SK-N-SH (cell line): ENCODE results near the gene PCNX1. TPM values are rescaled to one million over a fixed set of nuclear protein-coding genes. Genes with fewer than 3 reads are reported as not detected.
A peak's percentile ranks its signal among the peaks of the same experiment; 100 is the strongest.

Experiments used
- CTCF ChIA-PET: fragments of 300-600, 350-600 bp; formaldehyde crosslinking; extraction: SDS; loops from one replicate; lab custom pipeline; 2021; lab: Yijun Ruan, JAX
- POLR2A ChIA-PET: fragments of 350-600 bp; sonication (Branson Sonifier 250); formaldehyde crosslinking; extraction: SDS; loops from one replicate; lab custom pipeline; 2020; ENCODE audit warnings: antibody characterized with exemption, inconsistent platforms; lab: Yijun Ruan, JAX
- DNase-seq: peaks from one replicate; pipeline ENCODE4 v3.0.0; 2012
- H2AFZ ChIP-seq: fragments of 200-600 bp; sonication (generic); 2 replicates; pipeline ENCODE4 v1.8.1; 2016; ENCODE audit warnings: antibody characterized with exemption, mild to moderate bottlenecking, low read depth
- H3F3A ChIP-seq: fragments of 200-600 bp; sonication (generic); replicated peaks from 2 replicates; pipeline ENCODE3; 2016; ENCODE audit warnings: antibody characterized with exemption, mild to moderate bottlenecking; ENCODE audit not compliant: insufficient read depth
- H3K27ac ChIP-seq, 2 experiments: fragments of 200-500 bp in 1 of 2; fragments of 200-600 bp in 1 of 2; sonication (Bioruptor generic) in 1 of 2; sonication (generic), shearing (Covaris generic) in 1 of 2; 2 replicates each; pipeline versions ENCODE4 v1.5.1 to v1.6.1; 2014 to 2016; ENCODE audit warnings: low read depth in 2 of 2, inconsistent platforms in 1 of 2, low read length in 1 of 2, mild to moderate bottlenecking in 1 of 2, mixed read lengths in 1 of 2
- H3K27me3 ChIP-seq: fragments of 200-600 bp; sonication (generic), shearing (Covaris generic); 2 replicates; pipeline ENCODE4 v1.6.1; 2016; ENCODE audit warnings: mixed run types; ENCODE audit not compliant: insufficient read depth
- H3K36me3 ChIP-seq, 2 experiments: fragments of 200-500 bp in 1 of 2; fragments of 200-600 bp in 1 of 2; sonication (Bioruptor generic) in 1 of 2; sonication (generic) in 1 of 2; replicated peaks in 1 of 2; 2 replicates each; pipeline versions ENCODE3 to v1.5.1; 2014 to 2016; ENCODE audit warnings: low read length in 1 of 2, mild to moderate bottlenecking in 1 of 2; ENCODE audit not compliant: insufficient read depth in 2 of 2, control insufficient read depth in 1 of 2
- H3K4me1 ChIP-seq, 2 experiments: fragments of 200-500 bp in 1 of 2; fragments of 200-600 bp in 1 of 2; sonication (Bioruptor generic) in 1 of 2; sonication (generic), shearing (Covaris generic) in 1 of 2; 2 replicates each; pipeline versions ENCODE4 v1.5.1 to v1.6.1; 2014 to 2016; ENCODE audit warnings: low read depth in 1 of 2, low read length in 1 of 2, mixed run types in 1 of 2; ENCODE audit not compliant: insufficient read depth in 2 of 2, control insufficient read depth in 1 of 2
- H3K4me2 ChIP-seq: fragments of 200-600 bp; sonication (generic), shearing (Covaris generic); 2 replicates; pipeline ENCODE4 v1.6.1; 2017; ENCODE audit warnings: mixed run types
- H3K4me3 ChIP-seq, 2 experiments: fragments of 200-500 bp in 1 of 2; fragments of 200-600 bp in 1 of 2; sonication (Bioruptor generic) in 1 of 2; sonication (generic), shearing (Covaris generic) in 1 of 2; 2 replicates each; pipeline versions ENCODE4 v1.5.1 to v1.8.1; 2014 to 2016; ENCODE audit warnings: low read depth in 2 of 2, inconsistent platforms in 1 of 2, low read length in 1 of 2, mild to moderate bottlenecking in 1 of 2, mixed read lengths in 1 of 2, moderate library complexity in 1 of 2
- H3K79me2 ChIP-seq: fragments of 200-600 bp; sonication (generic); 2 replicates; pipeline ENCODE4 v1.8.1; 2017; ENCODE audit warnings: mild to moderate bottlenecking; ENCODE audit not compliant: insufficient read depth
- H3K9ac ChIP-seq: fragments of 200-600 bp; sonication (generic); 2 replicates; pipeline ENCODE4 v1.6.1; 2017; ENCODE audit warnings: mixed run types
- H3K9me2 ChIP-seq: fragments of 200-600 bp; sonication (generic); 2 replicates; pipeline ENCODE4 v1.6.1; 2017; ENCODE audit warnings: mixed run types
- H3K9me3 ChIP-seq: fragments of 200-600 bp; sonication (generic); 2 replicates; pipeline ENCODE4 v1.6.1; 2017; ENCODE audit warnings: mixed run types, mild to moderate bottlenecking, moderate library complexity
- H4K20me1 ChIP-seq: fragments of 200-600 bp; sonication (generic); 2 replicates; pipeline ENCODE4 v1.6.1; 2017; ENCODE audit warnings: mild to moderate bottlenecking, mixed run types; ENCODE audit not compliant: insufficient read depth
- CHD2 ChIP-seq: fragments of 150-350 bp; IDR thresholded peaks from 2 replicates; pipeline ENCODE4 v1.6.1; 2018; ENCODE audit warnings: low read length; ENCODE audit not compliant: partially characterized antibody
- ELF1 ChIP-seq: IDR thresholded peaks from 2 replicates; pipeline ENCODE4 v1.4.0; 2012
- EP300 ChIP-seq, 2 experiments: IDR thresholded peaks; 2 replicates each; pipeline versions ENCODE4 v1.4.0 to v1.6.1; 2012; ENCODE audit warnings: borderline replicate concordance in 1 of 2, low read depth in 1 of 2, low read length in 1 of 2
- EZH2phosphoT487 ChIP-seq: fragments of 200-600 bp; sonication (generic); IDR thresholded peaks from 2 replicates; pipeline ENCODE4 v1.6.1; 2017; ENCODE audit warnings: low read depth, mixed run types, mild to moderate bottlenecking, antibody characterized with exemption, moderate library complexity, borderline replicate concordance
- FOSL2 ChIP-seq: IDR thresholded peaks from 2 replicates; pipeline ENCODE4 v1.4.0; 2012; ENCODE audit warnings: low read depth, mild to moderate bottlenecking, moderate library complexity, borderline replicate concordance
- FOXJ3 ChIP-seq: sonication (generic); formaldehyde crosslinking; IDR thresholded peaks from 2 replicates; pipeline ENCODE4 v1.5.1; 2020; ENCODE audit warnings: mild to moderate bottlenecking, missing genetic modification reagents
- FOXM1 ChIP-seq: IDR thresholded peaks from 2 replicates; pipeline ENCODE4 v1.4.0; 2012; ENCODE audit warnings: low read depth, mild to moderate bottlenecking
- MEF2A ChIP-seq: IDR thresholded peaks from 2 replicates; pipeline ENCODE4 v1.4.0; 2012; ENCODE audit warnings: low read depth, borderline replicate concordance
- MXI1 ChIP-seq: IDR thresholded peaks from 2 replicates; pipeline ENCODE4 v1.6.1; 2012; ENCODE audit warnings: mild to moderate bottlenecking, low read depth, low read length, improper control_type of control experiment
- NFIC ChIP-seq: IDR thresholded peaks from 2 replicates; pipeline ENCODE4 v1.4.0; 2012; ENCODE audit warnings: borderline replicate concordance
- RAD21 ChIP-seq: IDR thresholded peaks from 2 replicates; pipeline ENCODE4 v1.6.1; 2012; ENCODE audit warnings: mild to moderate bottlenecking, low read length
- RFX5 ChIP-seq: IDR thresholded peaks from 2 replicates; pipeline ENCODE4 v1.6.1; 2012; ENCODE audit warnings: mild to moderate bottlenecking, improper control_type of control experiment, low read length
- SIN3A ChIP-seq: IDR thresholded peaks from 2 replicates; pipeline ENCODE4 v1.6.1; 2012; ENCODE audit warnings: low read depth, mild to moderate bottlenecking, low read length, moderate library complexity, borderline replicate concordance
- USF2 ChIP-seq: fragments of 150-350 bp; IDR thresholded peaks from 2 replicates; pipeline ENCODE4 v1.6.1; 2017; ENCODE audit warnings: antibody characterized with exemption, low read length, low read depth, borderline replicate concordance
- WGBS: methylation state at CpG from one replicate; pipeline ENCODE4 v1.1.6; 2017; ENCODE audit warnings: low lambda C conversion rate; 5-methylcytosine and 5-hydroxymethylcytosine counted together
- polyA plus RNA-seq, 3 experiments: library from polyadenylated mRNA; depleted of rRNA; stranded (reverse); fragments of >200 nt; gene quantifications; 2 replicates each; pipeline ENCODE4 v1.2.3, GENCODE V29; 2012
- TF ChIP-seq, protein P1 (sequence below): IDR thresholded peaks from 2 replicates; pipeline ENCODE4; 2012
- TF ChIP-seq, protein P2 (sequence below): IDR thresholded peaks from 2 replicates; pipeline ENCODE4 v1.4.0; 2012; ENCODE audit warnings: low read depth, borderline replicate concordance

Gene PCNX1
- polyA plus RNA-seq, 1 of the 3 experiments (the other 2 are of a cell fraction): 9.4 TPM

- DNase-seq: no peak
- H3K9ac ChIP-seq: no peak overlapping the region
- H4K20me1 ChIP-seq: no peaks in the 10 kb centered on the region
- CTCF ChIA-PET: interaction anchor here (1.4 kb wide), 1 partner anchor 12 kb away, joined by 9 read pairs; no protein-coding TSS in a partner anchor
- H3K4me3 ChIP-seq: no peak overlapping the region
- POLR2A ChIA-PET: no interaction called here
- H3K27me3 ChIP-seq: no peaks in the 10 kb centered on the region
- no peak overlapping the region for H3K4me2 ChIP-seq
- TF ChIP-seq MXI1: no peak
- no peak overlapping the region for H2AFZ ChIP-seq
- H3K79me2 ChIP-seq: peaks cover 18% of the 10 kb centered on the region; the same call in 1 of the 2 replicates
- peaks cover 44 to 53% of the 10 kb centered on the region in 2 experiments for H3K36me3 ChIP-seq
- H3F3A ChIP-seq: peaks cover 34% of the 10 kb centered on the region
- H3K27ac ChIP-seq: 0 out of 4 replicates have a peak overlapping the region, but pooled peaks of 1 of the 2 experiments have one; percentile 58
- H3K9me2 ChIP-seq: no peaks in the 10 kb centered on the region
- H3K9me3 ChIP-seq: no peaks in the 10 kb centered on the region; the same call in 1 of the 2 replicates
- peaks cover 0 to 6% of the 10 kb centered on the region in 2 experiments; a peak in 2 of 4 replicates for H3K4me1 ChIP-seq
These were observed 115.7 kb downstream of the PCNX1 start for GRCh38 chr14:71022939-71023338.

DNA sequence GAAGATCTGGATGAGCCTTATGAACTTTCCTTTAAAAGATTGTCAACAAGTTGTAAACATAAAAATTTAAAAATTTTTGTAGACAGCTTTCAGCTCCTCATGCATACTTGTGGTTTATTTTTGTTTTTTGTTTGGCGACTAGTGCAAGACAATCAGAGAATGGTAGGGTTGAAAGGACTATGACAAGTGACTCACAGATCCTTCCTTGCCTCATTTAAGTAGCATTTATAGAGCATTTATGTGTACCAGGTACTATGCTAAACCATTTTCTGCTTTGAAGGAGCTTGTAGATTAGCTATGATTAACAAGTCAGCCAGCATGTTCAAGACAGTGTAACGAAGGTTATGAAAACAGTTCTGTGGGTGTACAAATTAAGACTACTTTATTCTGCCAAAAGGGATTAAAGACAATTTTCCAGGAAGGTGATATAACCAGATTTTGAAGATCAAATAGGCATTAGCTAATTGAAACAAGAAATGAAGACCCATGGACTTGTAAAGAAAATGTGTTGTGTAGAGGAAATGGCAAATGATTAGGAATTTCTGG is 122.0 kb downstream of the PCNX1 start:
- Histone ChIP-seq H3K4me3 (no peak overlapping the region), H3K9me2 (no peaks in the 10 kb centered on the region), H2AFZ (no peak overlapping the region), H3K36me3 (peaks cover 50 to 72% of the 10 kb centered on the region in 2 experiments), H3K79me2 (0 out of 2 replicates have a peak, but pooled peaks cover 7% of the 10 kb centered on the region), H3K27me3 (no peaks in the 10 kb centered on the region), H3K9me3 (no peaks in the 10 kb centered on the region), H3K4me2 (no peak overlapping the region), H3F3A (peaks cover 9% of the 10 kb centered on the region), H4K20me1 (no peaks in the 10 kb centered on the region), H3K27ac (no peak overlapping the region), H3K9ac (no peak overlapping the region)
- ChIA-PET CTCF (interaction anchor here (1.0 to 1.2 kb wide), 2 partner anchors 21 to 122 kb away, joined by 3 to 4 read pairs; partner anchors contain the start of gene PCNX1), POLR2A (no interaction called here)
- no peak for DNase-seq
- 98% methylated on average over 2 of the region's 2 CpGs for WGBS
- TF ChIP-seq, protein P1, sequence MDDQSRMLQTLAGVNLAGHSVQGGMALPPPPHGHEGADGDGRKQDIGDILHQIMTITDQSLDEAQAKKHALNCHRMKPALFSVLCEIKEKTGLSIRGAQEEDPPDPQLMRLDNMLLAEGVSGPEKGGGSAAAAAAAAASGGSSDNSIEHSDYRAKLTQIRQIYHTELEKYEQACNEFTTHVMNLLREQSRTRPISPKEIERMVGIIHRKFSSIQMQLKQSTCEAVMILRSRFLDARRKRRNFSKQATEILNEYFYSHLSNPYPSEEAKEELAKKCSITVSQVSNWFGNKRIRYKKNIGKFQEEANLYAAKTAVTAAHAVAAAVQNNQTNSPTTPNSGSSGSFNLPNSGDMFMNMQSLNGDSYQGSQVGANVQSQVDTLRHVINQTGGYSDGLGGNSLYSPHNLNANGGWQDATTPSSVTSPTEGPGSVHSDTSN: no peak
- TF ChIP-seq, all 33 proteins: peak for 0
- H3K4me1 ChIP-seq: no peaks in the 10 kb centered on the region

- Histone ChIP-seq H3F3A (peaks cover 9% of the 10 kb centered on the region), H3K9me3 (no peaks in the 10 kb centered on the region), H3K79me2 (0 out of 2 replicates have a peak, but pooled peaks cover 7% of the 10 kb centered on the region), H3K4me3 (no peak overlapping the region), H3K4me1 (no peaks in the 10 kb centered on the region), H3K9me2 (no peaks in the 10 kb centered on the region), H3K36me3 (peaks cover 51 to 72% of the 10 kb centered on the region in 2 experiments), H3K27ac (no peak overlapping the region), H2AFZ (no peak overlapping the region), H3K27me3 (no peaks in the 10 kb centered on the region), H4K20me1 (no peaks in the 10 kb centered on the region), H3K9ac (no peak overlapping the region), H3K4me2 (no peak overlapping the region)
- ChIA-PET POLR2A (no interaction called here), CTCF (no interaction called here)
- 90% methylated on average over 1 of the region's 1 CpG for WGBS
- no peak for DNase-seq
- TF ChIP-seq USF2 (no peak), FOXJ3 (CRISPR knock-in tag) (no peak), EZH2phosphoT487 (no peak), MXI1 (no peak), SIN3A (no peak), CHD2 (no peak), RAD21 (no peak), EP300 (IDR thresholded peaks at IDR 0.05; ENCODE audit: borderline replicate concordance in 1 of 2, low read depth in 1 of 2, low read length in 1 of 2) (no peak), RFX5 (no peak), ELF1 (no peak), FOSL2 (no peak), FOXM1 (no peak), NFIC (no peak), MEF2A (no peak)
- TF ChIP-seq, protein P1: no peak
- TF ChIP-seq, protein P2, sequence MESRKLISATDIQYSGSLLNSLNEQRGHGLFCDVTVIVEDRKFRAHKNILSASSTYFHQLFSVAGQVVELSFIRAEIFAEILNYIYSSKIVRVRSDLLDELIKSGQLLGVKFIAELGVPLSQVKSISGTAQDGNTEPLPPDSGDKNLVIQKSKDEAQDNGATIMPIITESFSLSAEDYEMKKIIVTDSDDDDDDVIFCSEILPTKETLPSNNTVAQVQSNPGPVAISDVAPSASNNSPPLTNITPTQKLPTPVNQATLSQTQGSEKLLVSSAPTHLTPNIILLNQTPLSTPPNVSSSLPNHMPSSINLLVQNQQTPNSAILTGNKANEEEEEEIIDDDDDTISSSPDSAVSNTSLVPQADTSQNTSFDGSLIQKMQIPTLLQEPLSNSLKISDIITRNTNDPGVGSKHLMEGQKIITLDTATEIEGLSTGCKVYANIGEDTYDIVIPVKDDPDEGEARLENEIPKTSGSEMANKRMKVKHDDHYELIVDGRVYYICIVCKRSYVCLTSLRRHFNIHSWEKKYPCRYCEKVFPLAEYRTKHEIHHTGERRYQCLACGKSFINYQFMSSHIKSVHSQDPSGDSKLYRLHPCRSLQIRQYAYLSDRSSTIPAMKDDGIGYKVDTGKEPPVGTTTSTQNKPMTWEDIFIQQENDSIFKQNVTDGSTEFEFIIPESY: no peak
These were observed 123.7 kb downstream of the PCNX1 start for GRCh38 chr14:71031000-71031399.
